HEK293 (cell line): ENCODE measurements around the gene PABPN1L.

Experiments
- CTCF ChIA-PET: fragments of 350-600 bp; formaldehyde crosslinking; extraction: SDS; loops from one replicate; lab custom pipeline; 2021; ENCODE audit warnings: antibody characterized with exemption; lab: Yijun Ruan, JAX
- POLR2A ChIA-PET: fragments of 300-600 bp; formaldehyde crosslinking; extraction: SDS; loops from one replicate; lab custom pipeline; 2020; ENCODE audit warnings: antibody characterized with exemption, inconsistent platforms; lab: Yijun Ruan, JAX
- H3K27ac ChIP-seq: fragments of 200-500 bp; sonication (Bioruptor generic); 2 replicates; pipeline ENCODE4 v1.5.1; 2014; ENCODE audit warnings: low read depth, low read length, control low read depth, inconsistent platforms; ENCODE audit errors: extremely low read depth
- H3K36me3 ChIP-seq, 2 experiments: fragments of 200-500 bp in 1 of 2; sonication (Bioruptor generic) in 1 of 2; 1 replicate in 1 of 2; 2 replicates in 1 of 2; pipeline ENCODE4 v1.5.1; 2014 to 2017; ENCODE audit warnings: inconsistent platforms in 2 of 2, low read length in 2 of 2; ENCODE audit not compliant: control insufficient read depth in 2 of 2, insufficient read depth in 1 of 2
- H3K4me1 ChIP-seq: fragments of 200-500 bp; sonication (Bioruptor generic); 2 replicates; pipeline ENCODE4 v1.5.1; 2014; ENCODE audit warnings: mild to moderate bottlenecking, low read length, inconsistent platforms; ENCODE audit not compliant: control insufficient read depth, insufficient read depth
- H3K4me3 ChIP-seq: 2 replicates; pipeline ENCODE4 v1.5.1; 2011; ENCODE audit warnings: low read depth, mild to moderate bottlenecking, control low read depth, low read length, moderate library complexity
- H3K9me3 ChIP-seq: fragments of 200-500 bp; sonication (Bioruptor generic); 2 replicates; pipeline ENCODE4 v1.5.1; 2014; ENCODE audit warnings: low read depth, low read length, inconsistent platforms; ENCODE audit not compliant: control insufficient read depth, insufficient read depth
- BCL11B ChIP-seq: fragments of 450-650 bp; formaldehyde crosslinking; IDR thresholded peaks from 2 replicates; pipeline ENCODE4 v1.5.1; 2016; ENCODE audit warnings: low read depth, missing biosample characterization, missing genetic modification characterization
- GLIS1 ChIP-seq: fragments of 450-650 bp; formaldehyde crosslinking; IDR thresholded peaks from 2 replicates; pipeline ENCODE4 v1.5.1; 2016; ENCODE audit warnings: missing biosample characterization, missing genetic modification characterization
- KLF17 ChIP-seq: fragments of 450-650 bp; formaldehyde crosslinking; IDR thresholded peaks from 2 replicates; pipeline ENCODE4 v1.5.1; 2016; ENCODE audit warnings: missing biosample characterization, missing genetic modification characterization
- KLF8 ChIP-seq: fragments of 450-650 bp; formaldehyde crosslinking; IDR thresholded peaks from 2 replicates; pipeline ENCODE4 v1.5.1; 2016; ENCODE audit warnings: missing biosample characterization, missing genetic modification characterization
- PRDM1 ChIP-seq: fragments of 450-650 bp; formaldehyde crosslinking; IDR thresholded peaks from 2 replicates; pipeline ENCODE4; 2016; ENCODE audit warnings: missing biosample characterization, missing genetic modification characterization
- SALL2 ChIP-seq: fragments of 450-650 bp; formaldehyde crosslinking; IDR thresholded peaks from 2 replicates; pipeline ENCODE4 v1.5.0; 2017; ENCODE audit warnings: missing biosample characterization, mild to moderate bottlenecking, missing genetic modification characterization, borderline replicate concordance
- ZNF10 ChIP-seq: fragments of 450-650 bp; formaldehyde crosslinking; IDR thresholded peaks from 2 replicates; pipeline ENCODE4 v1.5.1; 2017; ENCODE audit warnings: missing biosample characterization, missing genetic modification characterization
- ZNF214 ChIP-seq: fragments of 450-650 bp; formaldehyde crosslinking; IDR thresholded peaks from 2 replicates; pipeline ENCODE4 v1.5.1; 2017; ENCODE audit warnings: missing biosample characterization, mild to moderate bottlenecking, missing genetic modification characterization, borderline replicate concordance
- ZNF335 ChIP-seq: fragments of 450-650 bp; formaldehyde crosslinking; conservative IDR thresholded peaks from 2 replicates; pipeline ENCODE4 v1.5.1; 2016; ENCODE audit warnings: missing biosample characterization, missing genetic modification characterization
- ZNF394 ChIP-seq: fragments of 450-650 bp; formaldehyde crosslinking; IDR thresholded peaks from 2 replicates; pipeline ENCODE4 v1.5.1; 2016; ENCODE audit warnings: missing biosample characterization, missing genetic modification characterization, mild to moderate bottlenecking, moderate library complexity, borderline replicate concordance
- ZNF521 ChIP-seq: fragments of 450-650 bp; formaldehyde crosslinking; IDR thresholded peaks from 2 replicates; pipeline ENCODE4 v1.5.1; 2017; ENCODE audit warnings: missing biosample characterization, mild to moderate bottlenecking, missing genetic modification characterization
- ZNF530 ChIP-seq: fragments of 450-650 bp; formaldehyde crosslinking; IDR thresholded peaks from 2 replicates; pipeline ENCODE4 v1.5.1; 2016; ENCODE audit warnings: low read depth, missing biosample characterization, missing genetic modification characterization
- ZNF548 ChIP-seq: fragments of 450-650 bp; formaldehyde crosslinking; IDR thresholded peaks from 2 replicates; pipeline ENCODE4 v1.5.1; 2016; ENCODE audit warnings: missing biosample characterization, missing genetic modification characterization
- ZNF585B ChIP-seq: fragments of 450-650 bp; formaldehyde crosslinking; IDR thresholded peaks from 2 replicates; pipeline ENCODE4 v1.5.1; 2016; ENCODE audit warnings: missing biosample characterization, missing genetic modification characterization
- ZNF707 ChIP-seq: fragments of 450-650 bp; formaldehyde crosslinking; IDR thresholded peaks from 2 replicates; pipeline ENCODE4 v1.5.1; 2016; ENCODE audit warnings: missing biosample characterization, missing genetic modification characterization
- ZNF76 ChIP-seq: fragments of 450-650 bp; formaldehyde crosslinking; IDR thresholded peaks from 2 replicates; pipeline ENCODE4; 2016; ENCODE audit warnings: low read depth, missing biosample characterization, missing genetic modification characterization, borderline replicate concordance
- ZSCAN30 ChIP-seq: fragments of 450-650 bp; IDR thresholded peaks from 2 replicates; pipeline ENCODE4 v1.5.1; 2018; ENCODE audit warnings: missing biosample characterization, mild to moderate bottlenecking, missing genetic modification characterization, moderate library complexity
- TF ChIP-seq, protein P1 (sequence below): fragments of 450-650 bp; formaldehyde crosslinking; IDR thresholded peaks from 2 replicates; pipeline ENCODE4 v1.5.1; 2016; ENCODE audit warnings: missing biosample characterization, missing genetic modification characterization, borderline replicate concordance
- TF ChIP-seq, protein P2 (sequence below): fragments of 450-650 bp; formaldehyde crosslinking; conservative IDR thresholded peaks from 2 replicates; pipeline ENCODE4 v1.5.1; 2016; ENCODE audit warnings: low read depth, missing biosample characterization, missing genetic modification characterization

The PABPN1L gene

DNA sequence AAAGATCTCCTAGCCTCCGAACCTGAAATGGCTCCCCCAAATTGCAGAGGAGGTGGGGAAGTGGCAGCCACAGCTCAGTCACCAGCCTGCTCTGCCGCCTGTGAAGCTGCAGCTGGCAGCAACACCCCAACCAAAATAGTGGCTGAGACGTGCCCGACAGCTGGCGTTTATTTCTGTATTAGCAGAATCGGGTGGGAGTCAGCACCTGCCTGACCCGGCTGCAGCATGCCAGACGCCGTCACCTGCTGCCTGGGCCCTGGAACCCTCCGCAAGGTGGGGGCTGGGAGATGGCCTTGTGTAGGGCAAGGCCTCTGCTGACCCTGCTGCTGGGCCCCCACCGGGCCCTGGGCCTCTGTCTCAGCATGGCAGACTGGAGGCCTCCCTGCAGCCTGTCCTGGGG, 17.5 kb upstream of the PABPN1L start:
- POLR2A ChIA-PET: no interaction called here
- no peak overlapping the region for H3K4me3 ChIP-seq
- TF ChIP-seq ZNF394 (tag by site-specific recombination) (no peak), ZNF10 (tag by site-specific recombination) (0 out of 2 replicates have a peak, but pooled peaks have one; percentile 17)

DNA sequence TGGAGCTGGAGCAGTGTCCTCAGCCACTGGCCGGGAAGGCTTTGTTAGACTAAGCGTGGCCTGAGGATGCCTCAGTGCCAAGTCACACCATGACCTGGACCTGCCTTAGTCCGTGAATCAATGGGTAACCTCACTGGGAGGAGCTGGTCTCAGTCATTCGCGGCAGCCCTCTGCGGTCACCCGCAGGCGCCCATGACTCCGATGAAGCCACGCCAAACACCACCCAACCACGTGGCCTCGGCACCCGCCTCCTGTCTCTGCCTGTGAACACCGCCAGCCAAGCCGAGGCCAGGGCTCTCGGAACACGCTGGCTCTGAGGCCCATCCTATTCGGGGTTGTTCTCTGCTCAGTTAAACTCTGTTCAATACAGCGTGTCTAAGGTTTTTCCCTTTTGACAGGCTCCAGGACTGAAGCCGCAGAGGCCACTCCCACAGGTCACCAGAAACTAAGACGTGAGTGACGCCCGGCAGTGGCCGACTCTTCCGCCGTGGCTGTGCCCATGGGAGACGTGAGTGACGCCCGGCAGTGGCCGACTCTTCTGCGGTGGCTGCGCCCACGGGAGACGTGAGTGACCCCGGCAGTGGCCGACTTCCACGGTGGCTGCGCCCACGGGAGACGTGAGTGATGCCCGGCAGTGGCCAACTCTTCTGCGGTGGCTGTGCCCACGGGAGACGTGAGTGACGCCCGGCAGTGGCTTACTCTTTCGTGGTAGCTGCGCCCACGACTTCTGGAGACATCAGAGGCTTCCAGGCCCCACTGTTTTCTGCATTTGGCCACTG, 16.8 kb upstream of the PABPN1L start:
- Histone ChIP-seq H3K4me1 (no peaks in the 10 kb centered on the region), H3K4me3 (no peak overlapping the region), H3K36me3 (no peaks in the 10 kb centered on the region), H3K27ac (no peak overlapping the region), H3K9me3 (no peaks in the 10 kb centered on the region)
- ChIA-PET POLR2A (no interaction called here), CTCF (interaction anchor here (0.7 kb wide), 1 partner anchor 464 kb away, joined by 3 read pairs; no protein-coding TSS in a partner anchor)
- no peak for TF ChIP-seq PRDM1 (tag by site-specific recombination)
- TF ChIP-seq, protein P1, sequence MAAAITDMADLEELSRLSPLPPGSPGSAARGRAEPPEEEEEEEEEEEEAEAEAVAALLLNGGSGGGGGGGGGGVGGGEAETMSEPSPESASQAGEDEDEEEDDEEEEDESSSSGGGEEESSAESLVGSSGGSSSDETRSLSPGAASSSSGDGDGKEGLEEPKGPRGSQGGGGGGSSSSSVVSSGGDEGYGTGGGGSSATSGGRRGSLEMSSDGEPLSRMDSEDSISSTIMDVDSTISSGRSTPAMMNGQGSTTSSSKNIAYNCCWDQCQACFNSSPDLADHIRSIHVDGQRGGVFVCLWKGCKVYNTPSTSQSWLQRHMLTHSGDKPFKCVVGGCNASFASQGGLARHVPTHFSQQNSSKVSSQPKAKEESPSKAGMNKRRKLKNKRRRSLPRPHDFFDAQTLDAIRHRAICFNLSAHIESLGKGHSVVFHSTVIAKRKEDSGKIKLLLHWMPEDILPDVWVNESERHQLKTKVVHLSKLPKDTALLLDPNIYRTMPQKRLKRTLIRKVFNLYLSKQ: no peak
- TF ChIP-seq ZNF76 (tag by site-specific recombination): no peak
- TF ChIP-seq ZNF707 (tag by site-specific recombination): no peak
- no peak for TF ChIP-seq ZNF335 (tag by site-specific recombination)
- no peak for TF ChIP-seq ZNF585B (tag by site-specific recombination)
- no peak for TF ChIP-seq GLIS1 (tag by site-specific recombination)
- no peak for TF ChIP-seq ZNF214 (tag by site-specific recombination)

More for the DNA sequence above, 17.5 kb upstream of the PABPN1L start:
- Histone ChIP-seq H3K36me3 (no peaks in the 10 kb centered on the region), H3K4me1 (no peaks in the 10 kb centered on the region), H3K9me3 (no peaks in the 10 kb centered on the region), H3K27ac (no peak overlapping the region)
- CTCF ChIA-PET: interaction anchor here (0.7 kb wide), 1 partner anchor 464 kb away, joined by 3 read pairs; no protein-coding TSS in a partner anchor

- Histone ChIP-seq H3K27ac (no peak overlapping the region), H3K36me3 (no peaks in the 10 kb centered on the region), H3K4me1 (no peaks in the 10 kb centered on the region), H3K4me3 (no peak overlapping the region), H3K9me3 (no peaks in the 10 kb centered on the region)
- POLR2A ChIA-PET: no interaction called here
- CTCF ChIA-PET: no interaction called here
- TF ChIP-seq ZNF335 (tag by site-specific recombination): no peak
- no peak for TF ChIP-seq ZNF530 (tag by site-specific recombination)
- TF ChIP-seq KLF17 (tag by site-specific recombination): peak; percentile 100
- TF ChIP-seq, protein P2, sequence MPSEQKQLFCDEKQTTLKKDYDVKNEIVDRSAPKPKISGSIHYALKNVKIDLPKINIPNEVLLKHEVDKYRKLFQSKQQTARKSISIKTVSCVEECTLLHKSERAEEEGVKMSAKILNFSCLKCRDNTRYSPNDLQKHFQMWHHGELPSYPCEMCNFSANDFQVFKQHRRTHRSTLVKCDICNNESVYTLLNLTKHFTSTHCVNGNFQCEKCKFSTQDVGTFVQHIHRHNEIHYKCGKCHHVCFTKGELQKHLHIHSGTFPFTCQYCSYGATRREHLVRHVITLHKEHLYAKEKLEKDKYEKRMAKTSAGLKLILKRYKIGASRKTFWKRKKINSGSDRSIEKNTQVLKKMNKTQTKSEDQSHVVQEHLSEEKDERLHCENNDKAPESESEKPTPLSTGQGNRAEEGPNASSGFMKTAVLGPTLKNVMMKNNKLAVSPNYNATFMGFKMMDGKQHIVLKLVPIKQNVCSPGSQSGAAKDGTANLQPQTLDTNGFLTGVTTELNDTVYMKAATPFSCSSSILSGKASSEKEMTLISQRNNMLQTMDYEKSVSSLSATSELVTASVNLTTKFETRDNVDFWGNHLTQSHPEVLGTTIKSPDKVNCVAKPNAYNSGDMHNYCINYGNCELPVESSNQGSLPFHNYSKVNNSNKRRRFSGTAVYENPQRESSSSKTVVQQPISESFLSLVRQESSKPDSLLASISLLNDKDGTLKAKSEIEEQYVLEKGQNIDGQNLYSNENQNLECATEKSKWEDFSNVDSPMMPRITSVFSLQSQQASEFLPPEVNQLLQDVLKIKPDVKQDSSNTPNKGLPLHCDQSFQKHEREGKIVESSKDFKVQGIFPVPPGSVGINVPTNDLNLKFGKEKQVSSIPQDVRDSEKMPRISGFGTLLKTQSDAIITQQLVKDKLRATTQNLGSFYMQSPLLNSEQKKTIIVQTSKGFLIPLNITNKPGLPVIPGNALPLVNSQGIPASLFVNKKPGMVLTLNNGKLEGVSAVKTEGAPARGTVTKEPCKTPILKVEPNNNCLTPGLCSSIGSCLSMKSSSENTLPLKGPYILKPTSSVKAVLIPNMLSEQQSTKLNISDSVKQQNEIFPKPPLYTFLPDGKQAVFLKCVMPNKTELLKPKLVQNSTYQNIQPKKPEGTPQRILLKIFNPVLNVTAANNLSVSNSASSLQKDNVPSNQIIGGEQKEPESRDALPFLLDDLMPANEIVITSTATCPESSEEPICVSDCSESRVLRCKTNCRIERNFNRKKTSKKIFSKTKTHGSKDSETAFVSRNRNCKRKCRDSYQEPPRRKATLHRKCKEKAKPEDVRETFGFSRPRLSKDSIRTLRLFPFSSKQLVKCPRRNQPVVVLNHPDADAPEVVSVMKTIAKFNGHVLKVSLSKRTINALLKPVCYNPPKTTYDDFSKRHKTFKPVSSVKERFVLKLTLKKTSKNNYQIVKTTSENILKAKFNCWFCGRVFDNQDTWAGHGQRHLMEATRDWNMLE (tag by site-specific recombination): no peak
- TF ChIP-seq ZNF521 (tag by site-specific recombination): no peak
- no peak for TF ChIP-seq ZNF548 (tag by site-specific recombination)
- peak; percentile 99 for TF ChIP-seq KLF8 (tag by site-specific recombination)
- TF ChIP-seq ZNF585B (tag by site-specific recombination): no peak
- no peak for TF ChIP-seq ZSCAN30 (tag by site-specific recombination)
- no peak for TF ChIP-seq BCL11B
- TF ChIP-seq SALL2 (tag by site-specific recombination): no peak
- no peak for TF ChIP-seq GLIS1 (tag by site-specific recombination)
Measured at GRCh38 chr16:88882358-88883030, 16.0 kb upstream of the PABPN1L start.
